NCI-H1417 (cell line): ENCODE data around the gene KRTAP5-3.
"Not testable (repeated sequence)": the region's sequence is repeated elsewhere in the genome, so short reads cannot be mapped to it uniquely, and the experiment has no call there.

Experiments used
- DNase-seq, 3 experiments: peaks; one replicate each; lab custom pipeline; 2025; lab: John Stamatoyannopoulos, UW

KRTAP5-3 gene, protein sequence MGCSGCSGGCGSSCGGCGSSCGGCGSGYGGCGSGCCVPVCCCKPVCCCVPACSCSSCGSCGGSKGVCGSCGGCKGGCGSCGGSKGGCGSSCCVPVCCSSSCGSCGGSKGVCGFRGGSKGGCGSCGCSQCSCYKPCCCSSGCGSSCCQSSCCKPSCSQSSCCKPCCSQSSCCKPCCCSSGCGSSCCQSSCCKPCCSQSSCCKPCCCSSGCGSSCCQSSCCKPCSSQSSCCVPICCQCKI

DNA sequence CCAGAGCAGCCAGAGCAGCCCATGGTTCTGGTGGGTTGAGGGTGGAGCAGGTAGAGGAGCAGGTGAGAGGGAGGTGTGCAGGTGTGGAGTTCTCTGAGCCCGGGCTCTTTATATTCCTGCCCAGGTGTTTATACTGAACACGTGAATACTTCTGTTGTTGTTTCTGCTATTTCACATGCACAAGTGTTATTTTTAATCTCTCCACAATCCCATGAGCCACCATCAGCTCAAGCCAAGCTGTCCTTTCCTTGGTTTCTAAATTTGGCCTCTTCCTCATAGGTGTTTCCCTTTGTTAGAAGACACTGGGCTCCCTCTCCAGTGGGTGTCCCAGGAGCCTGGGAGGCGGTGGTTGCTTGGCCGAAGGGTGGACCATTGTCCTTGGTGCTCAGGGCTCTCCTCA, at the start of gene KRTAP5-3:
Gene KRTAP5-3 (minus strand): TSS at position 101 of the 400 bp plus-strand sequence. CDS start 78 bp downstream, at position 23.
- peak; percentile 17 to 43 (median 35) for DNase-seq

DNA sequence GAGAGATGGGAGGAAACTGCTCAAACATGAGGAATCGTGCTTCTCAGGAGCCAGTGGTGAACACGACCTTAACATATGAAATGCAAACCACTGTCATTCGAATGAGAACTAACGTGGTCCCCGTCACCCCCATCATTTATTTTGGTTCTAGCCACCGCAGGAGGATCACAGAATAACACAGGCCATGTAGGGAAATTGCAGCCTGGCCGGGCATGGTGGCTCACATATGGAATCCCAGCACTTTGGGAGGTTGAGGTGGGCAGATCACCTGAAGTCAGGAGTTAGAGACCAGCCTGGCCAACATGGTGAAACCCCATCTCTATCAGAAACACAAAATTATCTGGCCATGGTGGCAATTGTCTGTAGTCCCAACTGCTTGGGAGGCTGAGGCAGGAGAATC, 48.4 kb upstream of the KRTAP5-3 start:
- no peak for DNase-seq

DNA sequence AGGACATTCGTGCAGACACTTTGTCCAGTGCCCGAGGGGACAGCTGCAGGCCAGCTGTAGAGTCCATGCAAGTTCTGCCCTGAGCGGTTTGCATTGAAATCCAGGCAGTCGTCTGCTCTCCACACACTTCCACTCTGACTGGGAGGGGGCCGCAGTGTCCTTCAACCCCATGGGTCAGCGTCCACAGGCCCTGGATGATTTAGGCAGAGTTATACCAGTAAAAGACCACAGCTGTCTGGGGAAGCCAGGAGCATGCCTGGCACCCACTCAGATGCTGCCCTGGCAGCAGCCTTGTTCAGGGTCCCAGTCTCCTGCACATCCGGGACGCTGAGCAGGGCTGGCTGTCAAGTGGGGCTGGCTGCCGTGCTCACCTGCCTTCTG, 47.8 kb upstream of the KRTAP5-3 start:
- DNase-seq = no peak

DNA sequence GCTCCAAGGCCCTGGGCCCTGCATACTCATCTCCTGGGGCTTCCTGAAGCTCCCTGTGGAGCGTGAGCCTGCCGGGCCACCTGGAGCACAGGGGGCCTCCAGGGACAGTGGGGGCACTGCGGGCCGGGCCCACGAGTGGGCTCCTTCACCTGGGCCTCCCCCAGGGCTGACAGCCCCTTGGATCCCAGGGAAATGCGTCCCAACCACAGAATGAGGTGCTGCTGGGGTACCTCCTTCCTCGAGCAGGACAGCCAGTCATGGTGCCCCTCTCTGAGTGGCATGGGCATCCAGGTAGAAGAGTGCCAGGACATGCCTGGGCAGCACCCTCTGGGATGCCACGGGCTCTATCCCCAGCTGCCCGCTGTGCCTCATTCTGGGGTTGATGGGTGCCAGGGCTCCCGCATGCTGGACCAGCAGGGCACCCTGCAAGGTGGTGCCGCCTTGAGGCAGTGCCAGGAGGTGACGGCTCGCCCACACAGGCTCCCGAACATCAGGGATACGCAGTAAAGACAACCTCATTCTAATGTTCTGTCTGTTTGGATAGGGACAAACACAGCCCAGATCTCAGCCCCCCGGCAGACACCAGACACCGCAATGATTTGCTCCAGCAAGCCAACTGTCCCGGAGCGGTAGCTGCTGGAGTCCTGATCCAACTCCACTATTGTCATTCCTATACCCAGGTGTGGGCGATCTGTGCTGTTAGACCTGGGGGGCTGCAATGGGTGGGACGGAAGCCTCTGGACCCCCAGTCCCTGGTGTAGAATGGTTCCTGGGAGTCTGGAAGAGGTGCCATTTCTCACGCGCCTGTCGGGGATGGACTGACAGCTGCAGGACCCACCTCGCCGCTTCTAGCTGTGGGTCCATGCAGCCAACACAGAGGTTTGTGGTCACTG, 47.2 kb upstream of the KRTAP5-3 start:
- DNase-seq = no peak

DNA sequence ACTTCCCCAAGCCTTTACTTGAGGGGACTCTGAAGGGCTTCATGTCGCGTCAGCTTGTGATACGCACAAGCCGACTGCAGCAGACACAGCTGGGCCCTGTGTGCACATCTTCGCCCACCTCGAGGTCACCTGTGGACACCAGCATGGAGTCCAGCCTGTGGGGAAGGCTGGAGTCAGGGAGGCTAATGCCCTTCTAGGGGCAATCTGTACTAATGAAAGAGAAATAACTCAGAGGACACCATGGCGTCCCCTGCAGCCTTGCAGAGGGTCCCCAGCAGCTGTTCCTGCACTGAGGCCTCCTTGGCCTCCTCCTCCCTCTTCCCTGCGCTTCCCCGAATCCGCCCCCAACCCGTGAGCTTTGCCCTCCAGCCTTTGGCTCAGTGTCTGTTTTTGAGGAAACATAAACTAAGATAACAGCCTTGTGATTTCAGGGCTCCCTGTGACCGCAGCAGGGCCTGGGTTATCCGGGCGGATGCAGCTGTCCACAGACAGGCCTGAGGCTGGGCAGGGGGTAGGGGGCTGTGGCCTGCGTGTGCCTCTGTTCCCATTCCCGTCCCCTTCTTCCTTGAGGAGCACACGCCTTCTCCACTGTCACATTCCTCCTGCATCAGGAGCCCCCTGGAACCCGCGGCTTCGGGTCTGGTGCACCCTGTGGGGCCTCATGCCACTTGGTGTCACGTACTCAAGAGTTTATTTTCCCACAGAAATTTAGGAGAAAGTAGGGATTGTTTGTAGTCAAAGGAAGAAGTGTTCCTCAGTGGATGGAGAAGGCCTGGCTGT, 46.3 kb upstream of the KRTAP5-3 start:
- DNase-seq = no peak

DNA sequence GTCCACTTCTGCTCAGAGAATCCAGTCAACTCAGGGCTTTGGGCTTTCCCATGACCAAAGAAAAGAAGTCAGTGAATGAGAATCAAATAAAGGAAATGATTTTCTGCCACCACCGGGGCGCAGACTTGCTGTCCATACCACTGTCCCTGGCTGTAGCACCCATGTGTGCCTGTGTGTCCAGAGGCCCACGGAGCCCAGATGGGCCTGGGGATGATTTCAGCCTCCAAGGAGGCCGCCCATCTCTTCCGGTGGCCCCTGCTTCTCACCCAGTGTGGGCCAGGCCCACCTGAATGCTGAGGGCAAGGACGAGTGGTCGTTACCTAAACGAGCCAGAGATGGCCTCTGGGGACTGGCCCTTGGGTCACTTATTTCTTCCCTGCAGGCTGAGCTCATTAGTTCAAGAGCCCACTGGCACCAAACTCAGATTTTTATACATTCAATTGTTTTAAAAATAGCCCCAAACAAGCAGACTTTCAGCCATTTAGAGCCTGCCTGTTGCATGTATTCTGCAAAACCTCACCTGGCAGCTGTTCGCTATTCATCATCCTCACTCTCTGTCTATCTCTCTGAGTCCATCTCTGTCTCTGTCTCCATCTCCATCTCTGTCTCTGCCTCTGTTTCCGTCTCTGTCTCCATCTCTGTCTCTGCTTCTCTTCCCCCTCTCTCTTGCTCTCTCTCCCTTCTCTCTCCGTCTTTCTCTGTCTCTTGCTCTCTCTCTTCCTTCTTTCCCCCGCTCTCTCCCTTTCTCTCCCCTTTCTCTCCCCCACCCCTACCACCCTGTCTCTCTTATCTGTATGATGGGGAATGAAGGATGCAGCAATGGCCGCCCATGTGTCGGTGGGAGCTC, 45.5 kb upstream of the KRTAP5-3 start:
- no peak for DNase-seq

DNA sequence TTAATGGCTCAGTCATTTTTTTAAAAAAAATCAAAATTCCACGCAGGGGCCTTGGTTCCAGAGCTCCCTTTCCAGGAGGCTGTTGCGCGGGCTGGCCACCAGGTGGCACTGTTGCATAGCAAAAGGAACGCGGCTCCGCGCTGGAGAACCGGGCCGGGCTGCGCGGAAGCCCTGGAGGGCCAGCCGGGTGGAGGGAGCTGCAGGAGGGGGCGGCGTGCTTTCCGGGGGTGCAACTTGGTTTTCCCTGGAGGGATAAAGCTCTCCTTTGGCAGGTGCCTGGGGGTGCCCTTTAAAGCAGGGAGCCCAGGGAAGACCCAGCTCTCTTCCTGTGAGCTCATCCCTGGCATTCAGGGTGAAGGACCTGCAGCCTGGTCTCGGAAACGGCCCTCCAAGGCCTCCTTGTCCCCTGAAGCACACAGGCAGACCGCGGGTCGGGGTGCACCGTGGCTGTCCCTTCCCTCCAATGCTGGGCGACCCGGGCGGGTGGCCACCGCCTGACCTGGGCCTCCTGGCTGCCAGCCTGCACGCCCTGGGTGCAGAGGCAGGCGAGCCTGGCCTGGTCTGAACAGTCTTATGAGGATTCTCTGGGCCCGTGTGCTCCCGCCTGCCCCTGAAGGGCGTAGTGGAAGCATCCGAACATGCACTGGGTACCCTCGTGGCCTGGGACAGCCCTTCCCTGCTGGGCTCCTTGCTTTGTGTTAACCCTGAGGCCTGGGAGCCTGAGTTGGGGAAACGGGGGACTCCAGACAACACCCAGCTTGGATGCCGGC, 44.7 kb upstream of the KRTAP5-3 start:
- peak; percentile 52 to 77 (median 65) for DNase-seq

DNA sequence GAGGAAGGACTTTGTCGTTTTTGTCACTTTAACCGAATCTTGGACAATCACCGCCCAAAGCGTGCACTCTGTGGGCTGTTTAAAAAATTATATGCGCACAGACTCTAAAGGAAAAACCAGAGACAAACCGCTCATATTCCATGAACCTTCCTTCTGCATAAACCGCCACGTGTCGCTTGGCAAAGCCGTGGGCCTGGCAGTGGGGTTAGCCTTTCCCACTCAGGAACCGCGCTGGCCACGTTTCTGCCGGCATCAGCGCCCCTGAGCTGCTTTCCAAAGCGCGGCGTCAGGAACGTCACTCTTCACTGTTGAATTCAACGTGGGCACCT, 44.1 kb upstream of the KRTAP5-3 start:
- DNase-seq = no peak

DNA sequence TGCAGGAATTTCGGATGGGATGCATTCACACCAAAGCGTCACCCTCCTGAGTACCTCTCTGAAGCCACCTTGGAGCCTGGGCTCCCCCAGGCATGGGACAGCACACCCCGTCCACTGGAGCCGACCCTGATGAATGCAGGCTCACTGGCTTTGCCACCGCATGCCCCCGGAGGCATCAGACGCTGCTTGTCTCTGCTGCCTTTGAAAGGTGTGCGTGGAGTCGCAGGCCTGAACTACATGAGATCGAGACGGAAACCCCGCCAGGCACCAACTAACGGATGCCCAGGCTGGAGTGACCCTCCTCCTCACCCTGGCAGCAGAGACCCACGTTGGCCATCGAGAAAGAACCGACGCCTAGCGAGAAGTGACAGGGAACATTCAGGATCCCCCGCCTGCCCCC, 43.8 kb upstream of the KRTAP5-3 start:
- no peak for DNase-seq

DNA sequence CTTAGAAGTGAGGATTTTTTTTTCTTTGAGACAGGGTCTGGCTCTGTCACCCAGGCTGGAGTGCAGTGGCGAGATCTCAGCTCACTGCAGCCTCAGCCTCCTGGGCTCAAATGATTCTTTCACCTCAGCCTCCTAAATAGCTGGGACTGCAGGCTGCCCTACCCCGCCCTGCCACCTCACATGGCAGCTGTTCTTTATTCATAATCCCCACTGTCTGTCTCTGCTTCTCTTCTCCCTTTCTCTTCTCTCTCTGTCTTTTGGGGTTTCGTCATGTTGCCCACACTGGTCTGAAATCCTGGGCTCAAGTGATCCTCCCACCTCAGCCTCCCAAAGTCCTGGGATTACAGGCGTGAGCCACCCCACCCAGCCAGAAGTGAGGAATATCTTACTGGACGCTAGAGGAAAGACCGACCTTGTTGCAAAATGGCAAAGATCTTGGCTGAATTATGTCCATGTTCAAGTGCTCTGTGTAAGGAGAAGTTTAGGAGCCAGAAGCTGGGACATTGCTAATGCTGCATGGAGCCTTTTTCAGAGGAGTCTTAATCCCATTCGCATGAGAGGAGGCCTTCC, 43.2 kb upstream of the KRTAP5-3 start:
- DNase-seq = no peak

DNA sequence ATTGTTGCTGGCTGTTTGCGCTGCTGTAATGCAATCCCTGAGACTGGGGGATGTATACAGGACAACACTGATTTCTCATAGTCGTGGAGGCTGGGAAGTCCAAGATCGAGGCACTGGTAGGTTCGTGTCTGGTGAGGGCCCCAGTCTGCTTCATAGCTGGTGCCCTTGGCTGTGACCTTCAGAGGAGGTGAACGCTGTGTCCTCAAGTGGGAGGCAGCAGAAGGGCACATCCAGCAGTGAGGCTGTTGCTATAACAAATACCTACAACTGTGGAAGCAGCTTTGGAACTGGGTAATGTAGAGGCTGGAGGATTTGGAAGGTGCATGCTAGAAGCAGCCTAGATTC, 42.6 kb upstream of the KRTAP5-3 start:
- no peak for DNase-seq

DNA sequence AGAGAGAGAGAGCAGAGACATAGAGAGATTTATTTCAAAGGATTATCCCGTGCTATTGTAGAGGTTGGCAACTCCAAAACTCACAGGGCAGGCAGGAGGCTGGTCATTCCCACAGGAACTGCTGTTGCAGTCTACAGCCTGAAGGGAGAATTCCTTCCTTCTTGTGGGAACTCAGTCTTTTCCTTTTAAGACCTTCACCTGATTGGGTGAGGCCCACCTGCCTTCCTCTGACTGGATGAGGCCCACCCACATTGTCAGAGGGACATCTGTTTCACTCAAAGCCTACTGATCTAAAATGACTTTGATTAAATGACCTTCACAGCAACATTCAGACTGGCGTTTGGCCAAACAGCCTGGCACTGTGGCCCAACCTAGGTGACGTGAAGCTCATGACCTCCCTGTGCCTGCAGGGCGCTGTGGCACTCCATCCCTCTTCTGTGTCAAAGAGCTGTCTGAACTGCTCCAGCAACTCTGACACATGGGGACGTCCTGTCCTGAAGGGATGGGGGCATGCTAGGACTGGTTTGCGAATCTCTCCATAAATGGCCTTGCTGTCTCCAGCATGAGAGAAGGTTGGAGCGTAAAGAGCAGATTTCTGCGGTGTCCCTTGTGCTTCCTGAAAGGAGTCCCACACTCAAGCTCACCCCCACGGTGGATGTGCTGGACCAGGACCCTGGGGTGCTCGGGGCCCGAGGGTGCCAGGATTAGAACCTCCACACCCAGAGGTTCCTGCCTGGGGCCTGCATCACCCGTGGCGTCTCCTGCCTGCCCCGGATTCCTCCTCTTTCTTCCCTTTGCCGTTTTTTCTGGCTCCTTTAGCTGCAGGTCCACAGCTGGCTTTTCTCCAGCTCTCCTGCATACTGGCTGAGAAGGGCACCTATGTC, 42.0 kb upstream of the KRTAP5-3 start:
- no peak for DNase-seq

DNA sequence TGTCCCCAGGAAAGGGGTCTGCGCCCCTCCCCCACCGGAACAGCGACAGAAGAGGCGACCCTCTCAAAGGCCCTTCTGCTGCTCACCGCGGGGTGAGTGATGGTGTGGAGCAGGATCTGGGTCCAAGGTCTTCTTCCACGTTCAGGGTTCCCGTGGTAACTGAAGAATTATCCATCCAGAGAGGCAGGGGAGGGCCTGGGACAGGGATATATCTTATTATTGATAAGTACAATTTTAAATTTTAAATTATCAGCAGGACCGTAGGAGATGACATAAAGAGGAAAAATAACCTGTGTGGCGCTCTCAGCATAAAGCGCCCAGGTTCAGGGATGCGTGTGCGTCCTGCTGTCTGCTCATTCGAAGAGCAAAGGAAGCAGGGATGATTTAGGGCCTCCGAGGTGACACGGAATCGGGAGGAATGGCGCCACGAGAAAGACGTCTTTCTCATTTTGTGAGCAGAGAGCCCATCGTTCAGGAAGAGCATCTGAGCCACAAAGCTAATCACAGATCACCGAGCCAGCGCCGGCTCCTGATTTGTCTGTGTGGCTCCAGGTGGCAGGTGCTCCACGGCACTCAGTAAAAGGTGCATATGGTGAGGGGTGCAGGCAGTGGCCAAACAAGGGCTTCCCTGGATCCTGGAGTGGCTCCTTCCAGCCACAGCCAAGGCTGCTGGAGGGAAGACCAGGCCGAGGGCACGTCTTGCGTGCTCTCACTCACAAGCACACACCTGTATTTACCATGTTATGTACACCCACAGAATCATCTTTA, 40.6 kb upstream of the KRTAP5-3 start:
- peak in 2 of 3 experiments; percentile 29 to 49 for DNase-seq

DNA sequence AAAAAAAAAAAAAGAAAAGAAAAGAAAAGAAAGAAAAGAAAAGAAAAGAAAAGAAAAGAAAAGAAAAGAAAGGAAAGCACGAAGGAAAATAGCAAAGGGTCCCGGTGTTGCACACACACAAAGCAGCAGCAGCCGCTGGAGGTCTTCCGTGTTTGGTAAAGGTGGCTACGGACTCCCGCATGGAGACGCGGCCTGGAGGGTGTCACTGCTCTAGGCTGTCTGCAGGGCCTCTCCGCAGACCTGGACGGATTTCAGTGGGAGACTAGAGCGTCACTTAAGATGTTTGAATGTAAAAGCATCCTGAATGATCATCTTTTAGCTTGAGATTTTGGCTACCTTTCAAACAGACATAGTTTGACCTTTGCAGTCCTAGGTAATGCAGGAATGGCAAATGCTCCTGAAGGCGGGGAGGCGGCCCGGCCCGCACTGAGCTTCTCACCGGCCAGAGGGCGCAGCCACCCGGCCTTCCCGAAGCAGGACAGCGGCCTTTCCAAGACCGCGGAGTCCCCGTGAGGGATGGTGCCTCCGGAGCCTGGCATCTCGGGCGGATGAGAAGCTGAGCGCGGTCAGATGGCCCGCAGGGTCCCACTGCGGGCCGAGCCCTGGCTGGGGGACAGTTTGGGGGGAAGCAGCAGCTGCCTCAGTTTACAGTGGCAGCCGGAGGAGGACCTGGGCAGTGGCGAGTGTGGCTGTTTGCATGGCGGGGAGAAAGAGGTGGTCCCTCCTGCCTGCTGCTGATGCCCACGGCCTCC, 39.8 kb upstream of the KRTAP5-3 start:
- no peak for DNase-seq

DNA sequence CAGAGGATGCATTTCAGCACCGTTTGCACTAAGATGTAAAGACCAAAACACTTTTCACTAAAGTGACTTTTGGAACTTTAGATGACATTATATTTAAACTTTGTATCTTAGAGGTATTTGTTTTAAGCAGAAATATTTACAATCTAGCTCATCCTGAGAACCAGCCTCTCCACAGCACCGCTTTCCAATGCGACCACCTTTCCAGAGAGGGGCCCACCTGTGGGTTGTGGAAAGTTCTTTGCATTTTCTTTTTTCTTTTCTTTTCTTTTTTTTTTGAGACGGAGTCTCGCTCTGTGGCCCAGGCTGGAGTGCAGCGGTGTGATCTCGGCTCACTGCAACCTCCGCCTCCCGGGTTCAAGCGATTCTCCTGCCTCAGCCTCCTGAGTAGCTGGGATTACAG, 38.3 kb upstream of the KRTAP5-3 start:
- DNase-seq = not testable (repeated sequence)

DNA sequence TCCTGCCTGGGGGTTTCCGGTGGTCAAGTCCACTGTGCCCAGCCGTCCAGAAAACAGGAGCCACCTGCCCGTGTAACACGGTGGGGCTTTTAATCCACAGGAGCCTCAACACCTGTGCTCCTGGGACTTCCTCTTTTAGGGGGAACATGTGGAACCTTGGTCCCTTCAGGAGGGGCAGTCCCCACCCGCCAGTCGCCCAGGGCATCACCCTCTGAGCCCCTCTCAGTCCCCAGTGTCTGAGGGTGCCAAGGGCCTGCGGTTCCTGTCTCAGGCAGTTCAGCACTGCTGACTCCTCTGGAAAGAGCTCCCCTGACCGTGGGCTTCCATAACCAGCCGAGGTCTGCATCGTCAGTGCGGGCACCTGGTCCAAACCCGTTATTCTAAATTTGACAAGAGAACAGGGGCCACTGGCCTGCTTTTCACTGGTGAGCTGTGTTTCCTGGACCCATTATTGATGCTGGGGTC, 37.1 kb upstream of the KRTAP5-3 start:
- no peak for DNase-seq

DNA sequence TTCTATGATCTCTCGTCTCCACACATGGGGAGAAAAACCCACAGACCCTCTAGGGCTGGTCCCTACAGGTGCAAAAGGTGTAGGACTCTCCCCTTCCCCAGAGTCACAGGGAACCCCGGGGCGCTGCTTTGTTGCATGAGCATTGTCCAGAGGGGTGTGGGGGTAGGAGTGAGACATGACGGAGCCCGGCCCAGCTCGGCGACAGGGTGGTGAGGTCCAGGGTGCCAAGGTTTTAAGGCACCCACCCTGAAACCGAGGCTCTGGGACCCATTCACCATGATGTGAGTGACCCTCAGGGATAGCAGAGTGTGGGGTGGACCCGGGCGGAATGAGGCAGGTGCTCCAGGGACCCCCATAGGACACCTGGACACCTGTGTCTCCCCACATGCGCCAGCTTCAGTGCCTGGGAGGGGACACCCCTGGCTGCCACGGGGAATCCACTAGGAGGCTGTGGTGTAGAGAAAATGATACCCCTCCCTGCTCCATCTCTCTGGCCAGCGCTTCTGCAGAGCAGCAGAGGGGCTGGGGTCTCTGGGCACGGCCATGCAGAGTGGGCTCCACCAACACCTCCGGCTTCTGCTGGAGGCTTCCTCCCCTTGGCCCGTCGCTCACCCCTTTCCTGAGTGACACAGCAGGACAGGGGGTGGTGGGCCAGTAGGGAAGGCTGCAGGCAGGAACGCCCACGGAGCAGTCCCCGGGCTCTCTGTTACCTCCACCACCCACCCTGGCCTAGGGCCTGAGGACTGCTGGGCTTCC, 36.5 kb upstream of the KRTAP5-3 start:
- DNase-seq = no peak
